NOMO-1 treated with dmso at 0.1 percent for 144 hours (cell line): ENCODE data around the gene SLC4A8.

Experiments used
- DNase-seq: peaks from one replicate; lab custom pipeline; 2025; ENCODE audit not compliant: unreplicated experiment; lab: John Stamatoyannopoulos, UW

Gene SLC4A8

GRCh38 chr12:51524386-51524901, 99.8 kb downstream of the SLC4A8 start:
- DNase-seq, result no peak

- DNase-seq, result no peak
Measured at GRCh38 chr12:51525518-51525917, 100.9 kb downstream of the SLC4A8 start.

- DNase-seq, result no peak
Measured at GRCh38 chr12:51527966-51528365, 103.3 kb downstream of the SLC4A8 start.

GRCh38 chr12:51528852-51529650, 104.4 kb downstream of the SLC4A8 start:
- no peak for DNase-seq

GRCh38 chr12:51529651-51529970, 105.0 kb downstream of the SLC4A8 start:
- DNase-seq, result no peak

- no peak for DNase-seq
Measured at GRCh38 chr12:51530208-51530607, 105.6 kb downstream of the SLC4A8 start.

GRCh38 chr12:51531284-51531977, 106.8 kb downstream of the SLC4A8 start:
- no peak for DNase-seq

GRCh38 chr12:51531978-51532497, 107.4 kb downstream of the SLC4A8 start:
- DNase-seq, result peak; percentile 45

GRCh38 chr12:51533799-51534198, 109.2 kb downstream of the SLC4A8 start:
- DNase-seq, result no peak

GRCh38 chr12:51534216-51535074, 109.8 kb downstream of the SLC4A8 start:
- DNase-seq, result no peak

GRCh38 chr12:51536159-51536558, 111.5 kb downstream of the SLC4A8 start:
- no peak for DNase-seq

GRCh38 chr12:51538149-51538548, 113.5 kb downstream of the SLC4A8 start:
- no peak for DNase-seq

GRCh38 chr12:51538599-51538998, 114.0 kb downstream of the SLC4A8 start:
- DNase-seq, result no peak

GRCh38 chr12:51540996-51541395, 116.4 kb downstream of the SLC4A8 start:
- no peak for DNase-seq

GRCh38 chr12:51546097-51546496, 121.5 kb downstream of the SLC4A8 start:
- no peak for DNase-seq

GRCh38 chr12:51547606-51548005, 123.0 kb downstream of the SLC4A8 start:
- DNase-seq, result no peak

GRCh38 chr12:51548241-51548640, 123.6 kb downstream of the SLC4A8 start:
- no peak for DNase-seq

GRCh38 chr12:51549637-51550036, 125.0 kb downstream of the SLC4A8 start:
- no peak for DNase-seq
